Activated naive CD4-positive, alpha-beta T cell treated with anti-CD3 and anti-CD28 coated beads, Interleukin-2, amount 50 U/mL, for 16 hours (primary cell): ENCODE results near the gene NSUN6.

ENCODE experiments used
- DNase-seq: peaks from one replicate; pipeline ENCODE4 v3.0.0-alpha.2; 2020

NSUN6 gene

GRCh38 chr10:18497806-18498369, 153.5 kb downstream of the NSUN6 start:
- no peak for DNase-seq
